Measurements from ENCODE around the gene SLC17A3. TPM values are rescaled to one million over a fixed set of nuclear protein-coding genes. Genes with fewer than 3 reads are reported as not detected.

The SLC17A3 gene
- total RNA-seq, 1 experiment from 2014 or later, result not detected

GRCh38 chr6:25888626-25889025 is 14.6 kb upstream of the SLC17A3 start:
- no peaks in the 10 kb centered on the region for H3K4me1 Mint-ChIP-seq (ENCODE audit: low read depth, unreplicated experiment)
- no peaks in the 10 kb centered on the region for H3K27me3 Mint-ChIP-seq (ENCODE audit: insufficient read depth, unreplicated experiment)
- no TSS peak for BruUV-seq (replicated peaks)
- DNase-seq, result no peak
- no peaks in the 10 kb centered on the region for H3K27me3 ChIP-seq (replicated peaks; ENCODE audit: control insufficient read depth, insufficient read depth, low read length)
- CTCF ChIA-PET, result interaction anchor here (0.8 kb wide), 1 partner anchor 100 kb away, joined by 3 read pairs; no protein-coding TSS in a partner anchor
- no peaks in the 10 kb centered on the region for H3K36me3 ChIP-seq (ENCODE audit: control insufficient read depth, insufficient read depth, low read length)
- H3K4me3 ChIP-seq (ENCODE audit: low read depth, low read length), result no peak overlapping the region
- H3K9me3 ChIP-seq, result no peaks in the 10 kb centered on the region
- H3K4me1 ChIP-seq, result no peaks in the 10 kb centered on the region
- intact Hi-C loops (cut with micrococcal nuclease; ENCODE audit: unreplicated experiment), result no loop called here
- H3K27ac Mint-ChIP-seq (ENCODE audit: unreplicated experiment), result no peak overlapping the region
- POLR2A ChIA-PET, result no interaction called here
- no peaks in the 10 kb centered on the region for H3K9me3 Mint-ChIP-seq (ENCODE audit: unreplicated experiment)
- no peak for TF ChIP-seq CTCF (IDR thresholded peaks at IDR 0.05; ENCODE audit: insufficient read depth in 1 of 2, low read depth in 1 of 2, low read length in 1 of 2, severe bottlenecking in 1 of 2, unreplicated experiment in 1 of 2)
- no peaks in the 10 kb centered on the region for H3K36me3 Mint-ChIP-seq (ENCODE audit: insufficient read depth, unreplicated experiment)
- no peak overlapping the region for H3K4me3 Mint-ChIP-seq (ENCODE audit: unreplicated experiment)

- TF ChIP-seq CTCF (IDR thresholded peaks at IDR 0.05; ENCODE audit: insufficient read depth in 1 of 2, low read depth in 1 of 2, low read length in 1 of 2, severe bottlenecking in 1 of 2, unreplicated experiment in 1 of 2), result no peak
- H3K27me3 ChIP-seq (replicated peaks; ENCODE audit: control insufficient read depth, insufficient read depth, low read length), result no peaks in the 10 kb centered on the region
- Mint-ChIP-seq H3K9me3 (ENCODE audit: unreplicated experiment) (no peaks in the 10 kb centered on the region), H3K36me3 (ENCODE audit: insufficient read depth, unreplicated experiment) (no peaks in the 10 kb centered on the region), H3K4me1 (ENCODE audit: low read depth, unreplicated experiment) (no peaks in the 10 kb centered on the region), H3K27ac (ENCODE audit: unreplicated experiment) (no peak overlapping the region), H3K4me3 (ENCODE audit: unreplicated experiment) (no peak overlapping the region), H3K27me3 (ENCODE audit: insufficient read depth, unreplicated experiment) (no peaks in the 10 kb centered on the region)
- no TSS peak for BruUV-seq (replicated peaks)
- no peak overlapping the region for H3K4me3 ChIP-seq (ENCODE audit: low read depth, low read length)
- ChIA-PET POLR2A (no interaction called here), CTCF (no interaction called here)
- no peaks in the 10 kb centered on the region for H3K36me3 ChIP-seq (ENCODE audit: control insufficient read depth, insufficient read depth, low read length)
- H3K4me1 ChIP-seq, result no peaks in the 10 kb centered on the region
- intact Hi-C loops (cut with micrococcal nuclease; ENCODE audit: unreplicated experiment), result no loop called here
- no peaks in the 10 kb centered on the region for H3K9me3 ChIP-seq
- no peak for DNase-seq
Observed at GRCh38 chr6:25886066-25886465, 12.0 kb upstream of the SLC17A3 start.

- Histone ChIP-seq H3K36me3 (ENCODE audit: control insufficient read depth, insufficient read depth, low read length) (no peaks in the 10 kb centered on the region), H3K4me1 (no peaks in the 10 kb centered on the region), H3K4me3 (ENCODE audit: low read depth, low read length) (no peak overlapping the region), H3K9me3 (no peaks in the 10 kb centered on the region), H3K27me3 (replicated peaks; ENCODE audit: control insufficient read depth, insufficient read depth, low read length) (no peaks in the 10 kb centered on the region)
- H3K4me1 Mint-ChIP-seq (ENCODE audit: low read depth, unreplicated experiment), result no peaks in the 10 kb centered on the region
- peak in 1 of 2 experiments; percentile 36 for DNase-seq
- no TSS peak for BruUV-seq (replicated peaks)
- H3K9me3 Mint-ChIP-seq (ENCODE audit: unreplicated experiment), result no peaks in the 10 kb centered on the region
- H3K36me3 Mint-ChIP-seq (ENCODE audit: insufficient read depth, unreplicated experiment), result no peaks in the 10 kb centered on the region
- no peak overlapping the region for H3K4me3 Mint-ChIP-seq (ENCODE audit: unreplicated experiment)
- ChIA-PET POLR2A (no interaction called here), CTCF (no interaction called here)
- H3K27me3 Mint-ChIP-seq (ENCODE audit: insufficient read depth, unreplicated experiment), result no peaks in the 10 kb centered on the region
- no peak for TF ChIP-seq CTCF (IDR thresholded peaks at IDR 0.05; ENCODE audit: insufficient read depth in 1 of 2, low read depth in 1 of 2, low read length in 1 of 2, severe bottlenecking in 1 of 2, unreplicated experiment in 1 of 2)
- H3K27ac Mint-ChIP-seq (ENCODE audit: unreplicated experiment), result no peak overlapping the region
- intact Hi-C loops (cut with micrococcal nuclease; ENCODE audit: unreplicated experiment), result no loop called here
Observed at GRCh38 chr6:25883991-25884390, 9.9 kb upstream of the SLC17A3 start.

All from Caco-2 (cell line).